A549 (cell line): ENCODE data around the gene OVOL3.

Source experiments
- ATOH8 ChIP-seq: fragments of 250-450 bp; sonication (Bioruptor Pico); IDR thresholded peaks from 2 replicates; pipeline ENCODE4 v1.5.0; 2020; ENCODE audit warnings: low read depth, mild to moderate bottlenecking, moderate library complexity
- CTCF ChIP-seq: fragments of >200 bp; sonication (Bioruptor Twin); formaldehyde crosslinking; IDR thresholded peaks from 3 replicates; pipeline ENCODE4 v1.5.1; 2016
- ESRRA ChIP-seq: fragments of 150-350 bp; IDR thresholded peaks from 2 replicates; pipeline ENCODE4 v1.6.1; 2014; ENCODE audit warnings: mild to moderate bottlenecking, low read length, borderline replicate concordance
- JUNB ChIP-seq: fragments of >200 bp; sonication (Bioruptor Twin); formaldehyde crosslinking; IDR thresholded peaks from 2 replicates; pipeline ENCODE4 v1.6.1; 2016
- KDM5A ChIP-seq: fragments of 200-600 bp; sonication (generic); IDR thresholded peaks from 2 replicates; pipeline ENCODE4 v1.6.1; 2016; ENCODE audit warnings: antibody characterized with exemption, mild to moderate bottlenecking
- MYC ChIP-seq: IDR thresholded peaks from 2 replicates; pipeline ENCODE4 v1.6.1; 2012; ENCODE audit warnings: mild to moderate bottlenecking, inconsistent platforms, low read length, improper control_type of control experiment, borderline replicate concordance
- POLR2A ChIP-seq: IDR thresholded peaks from 2 replicates; pipeline ENCODE4 v1.6.1; 2012; ENCODE audit warnings: mild to moderate bottlenecking, low read length
- SMC3 ChIP-seq: fragments of >200 bp; sonication (Bioruptor Twin); formaldehyde crosslinking; IDR thresholded peaks from 3 replicates; pipeline ENCODE4 v1.6.1; 2018; ENCODE audit warnings: inconsistent platforms
- ZC3H11A ChIP-seq: fragments of 450-650 bp; IDR thresholded peaks from 2 replicates; pipeline ENCODE4 v1.6.1; 2014; ENCODE audit warnings: antibody characterized with exemption, mild to moderate bottlenecking
- TF ChIP-seq, protein P1 (sequence below): fragments of >200 bp; sonication (Bioruptor Twin); formaldehyde crosslinking; IDR thresholded peaks from 3 replicates; pipeline ENCODE4 v1.6.1; 2016

DNA sequence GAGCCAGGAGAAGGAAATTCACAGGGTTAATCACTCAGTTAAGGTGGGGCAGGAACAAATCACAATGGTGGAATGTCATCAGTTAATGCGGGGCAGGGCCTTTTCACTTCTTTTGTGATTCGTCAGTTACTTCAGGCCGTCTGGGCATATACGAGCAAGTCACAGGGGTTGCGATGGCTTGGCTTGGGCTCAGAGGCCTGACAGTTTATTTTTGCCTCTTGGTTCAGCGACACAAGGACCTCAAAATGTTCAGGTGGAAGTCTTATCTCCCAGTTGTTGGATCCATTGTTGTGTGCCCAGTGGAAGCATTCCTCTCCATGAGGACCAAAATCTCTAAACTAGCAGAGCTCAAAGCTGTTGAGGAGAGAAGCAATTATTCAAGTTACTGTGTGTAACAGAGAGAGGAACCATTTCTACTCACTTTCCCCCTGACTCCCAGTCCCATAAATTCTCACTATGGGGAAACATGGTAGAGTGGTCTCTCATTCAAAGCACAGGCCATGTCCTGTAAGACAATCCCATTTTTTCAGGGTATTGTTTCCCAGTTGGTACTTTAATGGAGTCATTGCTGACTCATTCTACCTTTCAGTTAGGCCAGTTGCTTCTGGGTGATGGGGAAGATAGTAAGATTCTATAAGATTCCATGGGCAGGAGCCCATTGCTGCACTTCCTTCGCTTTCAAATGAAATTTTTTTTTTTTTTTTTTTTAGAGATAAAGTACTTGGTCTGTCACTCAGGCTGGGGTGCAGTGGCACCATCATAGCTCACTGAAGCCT, 50.1 kb downstream of the OVOL3 start:
- TF ChIP-seq ESRRA (no peak), JUNB (no peak), POLR2A (no peak), SMC3 (no peak), CTCF (no peak), ATOH8 (CRISPR knock-in tag) (no peak), MYC (no peak), ZC3H11A (no peak), KDM5A (no peak)
- TF ChIP-seq, protein P1, sequence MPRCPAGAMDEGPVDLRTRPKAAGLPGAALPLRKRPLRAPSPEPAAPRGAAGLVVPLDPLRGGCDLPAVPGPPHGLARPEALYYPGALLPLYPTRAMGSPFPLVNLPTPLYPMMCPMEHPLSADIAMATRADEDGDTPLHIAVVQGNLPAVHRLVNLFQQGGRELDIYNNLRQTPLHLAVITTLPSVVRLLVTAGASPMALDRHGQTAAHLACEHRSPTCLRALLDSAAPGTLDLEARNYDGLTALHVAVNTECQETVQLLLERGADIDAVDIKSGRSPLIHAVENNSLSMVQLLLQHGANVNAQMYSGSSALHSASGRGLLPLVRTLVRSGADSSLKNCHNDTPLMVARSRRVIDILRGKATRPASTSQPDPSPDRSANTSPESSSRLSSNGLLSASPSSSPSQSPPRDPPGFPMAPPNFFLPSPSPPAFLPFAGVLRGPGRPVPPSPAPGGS = no peak
